Hepatocyte (in vitro differentiated cells): ENCODE data around the gene HIP1. TPM values are rescaled to one million over a fixed set of nuclear protein-coding genes. Genes with fewer than 3 reads are reported as not detected.
"Not testable (repeated sequence)": the region's sequence is repeated elsewhere in the genome, so short reads cannot be mapped to it uniquely, and the experiment has no call there.

Source experiments
- DNase-seq: peaks from one replicate; pipeline ENCODE4 v3.0.0-alpha.2; 2016; ENCODE audit warnings: low spot score
- H2AFZ ChIP-seq: fragments of 200-600 bp; sonication (generic); 2 replicates; pipeline ENCODE4 v1.6.0; 2016; ENCODE audit warnings: antibody characterized with exemption, mild to moderate bottlenecking
- H3K27ac ChIP-seq: fragments of 200-600 bp; sonication (generic); 2 replicates; pipeline ENCODE4 v1.5.1; 2016; ENCODE audit warnings: mild to moderate bottlenecking
- H3K27me3 ChIP-seq: fragments of 200-600 bp; sonication (generic); 2 replicates; pipeline ENCODE4 v1.6.1; 2016
- H3K36me3 ChIP-seq: fragments of 200-600 bp; sonication (generic); replicated peaks from 2 replicates; pipeline ENCODE4 v1.5.1; 2016; ENCODE audit warnings: low read depth; ENCODE audit not compliant: insufficient read depth
- H3K4me1 ChIP-seq: fragments of 200-600 bp; sonication (generic); 2 replicates; pipeline ENCODE4 v1.5.1; 2016; ENCODE audit warnings: mild to moderate bottlenecking, moderate library complexity; ENCODE audit not compliant: insufficient read depth
- H3K4me2 ChIP-seq: fragments of 200-600 bp; sonication (generic); 2 replicates; pipeline ENCODE4 v1.6.0; 2016
- H3K4me3 ChIP-seq: fragments of 200-600 bp; sonication (generic); 2 replicates; pipeline ENCODE4 v1.5.1; 2016; ENCODE audit warnings: mild to moderate bottlenecking
- H3K79me2 ChIP-seq: fragments of 200-600 bp; sonication (generic); 2 replicates; pipeline ENCODE4 v1.6.0; 2017; ENCODE audit warnings: mild to moderate bottlenecking
- H3K9me2 ChIP-seq: fragments of 200-600 bp; sonication (generic); replicated peaks from 2 replicates; pipeline ENCODE4 v1.6.0; 2017; ENCODE audit warnings: mild to moderate bottlenecking; ENCODE audit not compliant: insufficient read depth
- H3K9me3 ChIP-seq: fragments of 200-600 bp; sonication (generic); 2 replicates; pipeline ENCODE4 v1.5.1; 2016; ENCODE audit warnings: low read depth, mild to moderate bottlenecking
- H4K20me1 ChIP-seq: fragments of 200-600 bp; sonication (generic); 2 replicates; pipeline ENCODE4 v1.6.0; 2016; ENCODE audit warnings: mild to moderate bottlenecking; ENCODE audit not compliant: insufficient read depth, poor library complexity, severe bottlenecking
- CTCF ChIP-seq: fragments of 200-600 bp; sonication (generic); IDR thresholded peaks from 2 replicates; pipeline ENCODE4 v1.5.1; 2016; ENCODE audit warnings: antibody characterized with exemption, mild to moderate bottlenecking; ENCODE audit not compliant: poor library complexity
- EZH2 ChIP-seq: fragments of 200-600 bp; sonication (generic); IDR thresholded peaks from 2 replicates; pipeline ENCODE4 v1.6.1; 2016; ENCODE audit warnings: antibody characterized with exemption, mild to moderate bottlenecking, borderline replicate concordance
- EZH2phosphoT487 ChIP-seq: fragments of 200-600 bp; sonication (generic); IDR thresholded peaks from one replicate; pipeline ENCODE4 v1.6.1; 2018; ENCODE audit warnings: antibody characterized with exemption, mild to moderate bottlenecking, low read depth, moderate library complexity; ENCODE audit not compliant: unreplicated experiment, severe bottlenecking
- WGBS: methylation state at CpG from one replicate; pipeline ENCODE4 v1.1.6; 2016; ENCODE audit warnings: low lambda C conversion rate; ENCODE audit errors: missing lambda C conversion rate; 5-methylcytosine and 5-hydroxymethylcytosine counted together
- polyA plus RNA-seq: library from polyadenylated mRNA; unstranded; fragments of >200 nt; fragmentation: Nextera tagmentation; extraction: Ambion mirVana; gene quantifications from 2 replicates; pipeline ENCODE4 v1.2.1, GENCODE V29; 2016
- total RNA-seq: library from RNA; depleted of rRNA; stranded (reverse); fragments of >200 nt; gene quantifications from 2 replicates; pipeline ENCODE4 v1.2.3, GENCODE V29; 2014

Gene HIP1
- total and polyA plus RNA-seq, 2 experiments from 2014 or later = 8.3 to 14.5 TPM

DNA sequence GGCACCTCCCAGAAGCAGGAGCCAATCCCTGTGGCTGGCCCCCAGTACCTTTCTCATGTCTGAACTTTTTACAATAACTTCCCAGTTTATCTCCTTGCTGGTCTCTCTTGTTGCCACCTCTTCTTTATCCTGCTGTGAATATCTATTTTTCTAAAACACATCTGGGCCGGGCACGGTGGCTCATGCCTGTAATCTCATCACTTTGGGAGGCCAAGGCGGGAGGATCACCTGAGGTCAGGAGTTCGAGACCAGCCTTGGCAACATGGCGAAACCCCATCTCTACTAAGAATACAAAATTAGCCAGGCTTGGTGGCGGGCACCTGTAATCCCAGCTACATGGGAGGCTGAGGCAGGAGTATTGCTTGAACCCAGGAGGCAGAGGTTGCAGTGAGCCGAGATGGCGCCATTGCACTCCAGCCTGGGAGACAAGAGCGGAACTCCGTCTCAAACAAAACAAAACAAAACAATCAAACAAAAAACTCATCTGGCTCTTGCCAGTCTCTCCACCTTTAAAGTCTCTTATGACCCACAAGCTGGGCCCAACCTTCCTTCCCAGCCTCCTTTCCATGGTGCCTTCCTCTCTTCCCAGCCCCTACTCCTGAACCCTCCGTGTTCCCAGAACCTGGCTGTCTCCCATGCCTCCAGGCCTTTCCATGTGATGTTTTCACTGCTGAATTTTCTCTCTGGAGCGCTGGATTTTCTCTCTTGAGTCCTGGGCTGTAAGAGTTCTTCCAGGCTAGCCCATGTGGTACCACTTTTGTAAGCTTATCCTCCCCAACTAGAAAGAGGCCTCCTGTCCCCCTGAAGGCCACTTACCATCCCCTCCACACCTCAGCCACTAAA, 51.3 kb downstream of the HIP1 start:
- no peak overlapping the region for H3K4me3 ChIP-seq
- no peak overlapping the region for H3K4me2 ChIP-seq

GRCh38 chr7:75686551-75686950, 52.2 kb downstream of the HIP1 start:
- Histone ChIP-seq H3K36me3 (no peaks in the 10 kb centered on the region), H2AFZ (no peak overlapping the region), H4K20me1 (no peaks in the 10 kb centered on the region), H3K9me2 (no peaks in the 10 kb centered on the region), H3K9me3 (no peaks in the 10 kb centered on the region), H3K4me3 (no peak overlapping the region), H3K27ac (no peak overlapping the region), H3K79me2 (no peaks in the 10 kb centered on the region), H3K4me2 (no peak overlapping the region), H3K4me1 (no peaks in the 10 kb centered on the region), H3K27me3 (no peaks in the 10 kb centered on the region)
- no peak for DNase-seq
- no peak for TF ChIP-seq EZH2
- TF ChIP-seq CTCF = no peak
- TF ChIP-seq EZH2phosphoT487 = no peak

More for the DNA sequence above, 51.3 kb downstream of the HIP1 start:
- no peak overlapping the region for H3K27ac ChIP-seq
- 90% methylated on average over 12 of the region's 12 CpGs for WGBS
- no peaks in the 10 kb centered on the region for H3K36me3 ChIP-seq
- no peaks in the 10 kb centered on the region for H3K9me3 ChIP-seq
- H2AFZ ChIP-seq = no peak overlapping the region
- no peak for TF ChIP-seq EZH2
- no peak for TF ChIP-seq EZH2phosphoT487
- TF ChIP-seq CTCF = no peak
- no peaks in the 10 kb centered on the region for H3K27me3 ChIP-seq
- H3K9me2 ChIP-seq = no peaks in the 10 kb centered on the region
- no peaks in the 10 kb centered on the region for H4K20me1 ChIP-seq
- no peaks in the 10 kb centered on the region for H3K79me2 ChIP-seq
- H3K4me1 ChIP-seq = no peaks in the 10 kb centered on the region
- DNase-seq = no peak

GRCh38 chr7:75682052-75682451, 56.7 kb downstream of the HIP1 start:
- not testable (repeated sequence) for H3K4me1 ChIP-seq, H3K79me2 ChIP-seq

DNA sequence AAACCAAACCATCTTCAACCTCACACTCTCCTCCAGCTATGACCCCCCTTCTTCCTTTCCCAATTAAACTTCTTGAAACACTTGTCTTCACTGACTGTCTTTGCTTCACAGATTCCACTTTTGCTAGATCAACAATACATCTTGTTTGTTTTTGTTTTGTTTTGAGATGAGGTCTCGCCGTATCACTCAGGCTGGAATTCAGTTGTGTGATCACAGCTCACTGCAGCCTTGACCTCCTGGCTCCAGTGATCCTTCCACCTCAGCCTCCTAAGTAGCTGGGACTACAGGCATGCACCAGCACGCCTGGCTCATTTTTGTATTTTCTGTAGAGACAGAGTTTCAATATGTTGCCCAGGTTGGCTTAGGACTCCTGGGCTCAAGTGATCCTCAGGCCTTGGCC, 59.7 kb downstream of the HIP1 start:
- 90% methylated on average over 3 of the region's 3 CpGs for WGBS
- no peaks in the 10 kb centered on the region for H3K79me2 ChIP-seq
- no peak for DNase-seq
- H3K4me1 ChIP-seq = no peaks in the 10 kb centered on the region
- no peak overlapping the region for H3K4me3 ChIP-seq
- no peaks in the 10 kb centered on the region for H3K27me3 ChIP-seq
- H3K9me2 ChIP-seq = no peaks in the 10 kb centered on the region
- no peak for TF ChIP-seq EZH2phosphoT487
- TF ChIP-seq EZH2 = no peak
- TF ChIP-seq CTCF = no peak
- no peaks in the 10 kb centered on the region for H4K20me1 ChIP-seq
- no peak overlapping the region for H2AFZ ChIP-seq
- H3K4me2 ChIP-seq = no peak overlapping the region
- H3K9me3 ChIP-seq = no peaks in the 10 kb centered on the region
- H3K36me3 ChIP-seq = no peaks in the 10 kb centered on the region
- no peak overlapping the region for H3K27ac ChIP-seq

More at GRCh38 chr7:75682052-75682451, 56.7 kb downstream of the HIP1 start:
- not testable (repeated sequence) for H3K9me2 ChIP-seq, H3K9me3 ChIP-seq, H2AFZ ChIP-seq, H4K20me1 ChIP-seq, H3K27me3 ChIP-seq, H3K36me3 ChIP-seq, H3K27ac ChIP-seq, DNase-seq, H3K4me2 ChIP-seq, H3K4me3 ChIP-seq
- WGBS = 80% methylated on average over 6 of the region's 6 CpGs
